AG09319 (cell line): ENCODE measurements around the gene COG5.

ENCODE experiments used
- DNase-seq: peaks from one replicate; pipeline ENCODE4 v3.0.0-alpha.2; 2010; ENCODE audit warnings: low read depth; ENCODE audit errors: extremely low read depth
- TF ChIP-seq, protein P1 (sequence below): IDR thresholded peaks from 2 replicates; pipeline ENCODE4 v1.5.1; 2011; ENCODE audit warnings: low read depth, mild to moderate bottlenecking, inconsistent platforms, low read length, moderate library complexity

Gene COG5

GRCh38 chr7:107534139-107534538, 29.6 kb downstream of the COG5 start:
- TF ChIP-seq, protein P1, sequence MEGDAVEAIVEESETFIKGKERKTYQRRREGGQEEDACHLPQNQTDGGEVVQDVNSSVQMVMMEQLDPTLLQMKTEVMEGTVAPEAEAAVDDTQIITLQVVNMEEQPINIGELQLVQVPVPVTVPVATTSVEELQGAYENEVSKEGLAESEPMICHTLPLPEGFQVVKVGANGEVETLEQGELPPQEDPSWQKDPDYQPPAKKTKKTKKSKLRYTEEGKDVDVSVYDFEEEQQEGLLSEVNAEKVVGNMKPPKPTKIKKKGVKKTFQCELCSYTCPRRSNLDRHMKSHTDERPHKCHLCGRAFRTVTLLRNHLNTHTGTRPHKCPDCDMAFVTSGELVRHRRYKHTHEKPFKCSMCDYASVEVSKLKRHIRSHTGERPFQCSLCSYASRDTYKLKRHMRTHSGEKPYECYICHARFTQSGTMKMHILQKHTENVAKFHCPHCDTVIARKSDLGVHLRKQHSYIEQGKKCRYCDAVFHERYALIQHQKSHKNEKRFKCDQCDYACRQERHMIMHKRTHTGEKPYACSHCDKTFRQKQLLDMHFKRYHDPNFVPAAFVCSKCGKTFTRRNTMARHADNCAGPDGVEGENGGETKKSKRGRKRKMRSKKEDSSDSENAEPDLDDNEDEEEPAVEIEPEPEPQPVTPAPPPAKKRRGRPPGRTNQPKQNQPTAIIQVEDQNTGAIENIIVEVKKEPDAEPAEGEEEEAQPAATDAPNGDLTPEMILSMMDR = no peak
- DNase-seq = no peak

DNA sequence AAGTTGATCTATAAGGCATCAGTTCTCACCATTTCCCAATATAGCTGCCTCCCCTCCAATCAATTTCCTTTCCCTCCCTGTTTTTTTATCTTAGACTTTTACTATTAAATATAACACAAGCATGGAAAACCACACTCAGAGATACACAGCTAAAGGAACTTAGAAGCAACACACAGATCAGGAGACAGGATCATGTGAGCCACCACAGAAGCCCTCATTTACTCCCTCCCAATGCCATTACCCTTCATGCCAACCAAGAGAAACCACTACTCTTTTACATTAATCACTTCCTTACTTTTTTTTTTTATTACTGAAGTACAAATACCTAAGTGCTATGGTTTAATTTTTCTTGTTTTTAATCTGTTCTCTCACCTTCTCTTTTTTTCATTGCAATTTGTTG, 33.0 kb downstream of the COG5 start:
- TF ChIP-seq, protein P1 = no peak
- no peak for DNase-seq

- TF ChIP-seq, protein P1 = no peak
- no peak for DNase-seq
Measured at GRCh38 chr7:107528461-107528860, 35.3 kb downstream of the COG5 start.

DNA sequence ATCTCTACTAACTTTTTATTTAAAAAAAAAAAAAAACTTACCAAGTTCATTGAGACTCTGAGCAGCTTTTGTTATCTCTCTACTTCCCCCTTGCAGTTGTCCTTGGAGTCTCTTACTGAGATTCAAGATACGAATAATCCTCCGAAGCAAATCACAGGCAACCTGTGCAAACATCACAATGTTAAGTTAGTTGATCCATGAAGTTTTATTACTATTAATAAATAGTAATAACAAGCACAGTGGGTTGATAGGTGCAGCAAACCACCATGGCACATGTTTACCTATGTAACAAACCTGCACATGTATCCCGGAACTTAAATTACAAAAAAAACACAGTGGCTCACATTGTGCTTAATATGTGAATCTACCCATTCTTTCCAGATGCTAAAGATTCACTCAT, 36.5 kb downstream of the COG5 start:
- TF ChIP-seq, protein P1 = no peak
- DNase-seq = no peak

DNA sequence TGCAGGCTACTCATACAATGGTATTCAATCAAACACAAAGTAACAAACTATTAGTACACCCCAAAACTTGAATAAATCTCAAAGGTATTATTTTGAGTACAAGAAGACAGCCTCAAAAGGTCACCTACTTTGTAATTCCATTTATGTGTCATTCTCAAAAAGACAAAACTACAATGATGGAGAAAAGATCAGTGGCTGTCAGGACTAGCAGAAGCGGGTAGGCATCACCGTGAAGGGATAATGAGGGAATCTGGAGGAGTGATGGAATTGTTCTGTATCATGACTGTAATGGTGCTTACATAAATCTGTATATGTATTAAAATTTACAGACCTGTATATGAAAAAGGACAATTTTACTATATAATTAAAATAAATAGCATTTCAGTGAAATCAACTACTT, 37.0 kb downstream of the COG5 start:
- DNase-seq = no peak

DNA sequence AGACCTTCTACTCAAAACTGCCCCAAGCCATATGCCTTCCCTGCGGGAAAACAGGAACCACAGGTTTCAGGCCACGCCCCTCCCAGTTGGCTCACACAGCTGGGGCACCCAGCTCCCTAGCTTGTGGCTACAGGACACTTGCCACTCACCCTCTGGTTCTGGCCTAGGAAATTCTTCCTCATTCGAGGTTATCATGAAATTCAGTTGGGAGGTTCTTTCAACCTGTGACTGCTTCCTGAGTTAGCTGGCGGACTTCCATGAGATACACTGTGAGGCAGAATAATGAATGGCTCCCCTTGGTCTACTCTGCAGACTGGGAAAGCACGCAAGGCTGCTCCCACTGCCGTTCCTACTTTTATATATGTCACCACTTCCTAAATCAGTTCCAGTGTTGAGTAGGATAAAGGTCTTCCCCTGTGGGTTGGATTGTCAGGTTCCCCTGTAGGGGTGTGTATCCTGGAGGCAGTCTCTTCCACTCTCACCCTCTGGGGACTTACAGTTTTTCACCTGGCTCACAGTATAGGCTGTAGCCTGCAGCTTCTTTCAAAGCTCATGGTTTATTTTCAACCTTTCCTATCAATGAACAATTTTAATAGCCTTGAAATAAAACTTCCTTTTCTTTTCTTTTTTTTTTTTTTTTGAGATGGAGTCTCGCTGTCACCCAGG, 56.9 kb downstream of the COG5 start:
- TF ChIP-seq, protein P1 = no peak
- no peak for DNase-seq

More for the DNA sequence above, 37.0 kb downstream of the COG5 start:
- TF ChIP-seq, protein P1 = no peak

- TF ChIP-seq, protein P1 = no peak
- no peak for DNase-seq
Measured at GRCh38 chr7:107505997-107506673, 57.6 kb downstream of the COG5 start.
